ENCODE results near the gene USP11. TPM values are rescaled to one million over a fixed set of nuclear protein-coding genes. Genes with fewer than 3 reads are reported as not detected.

Gene USP11
- total and polyA plus RNA-seq, 4 donors = 22.9 to 74.8 (median 40.2) TPM

DNA sequence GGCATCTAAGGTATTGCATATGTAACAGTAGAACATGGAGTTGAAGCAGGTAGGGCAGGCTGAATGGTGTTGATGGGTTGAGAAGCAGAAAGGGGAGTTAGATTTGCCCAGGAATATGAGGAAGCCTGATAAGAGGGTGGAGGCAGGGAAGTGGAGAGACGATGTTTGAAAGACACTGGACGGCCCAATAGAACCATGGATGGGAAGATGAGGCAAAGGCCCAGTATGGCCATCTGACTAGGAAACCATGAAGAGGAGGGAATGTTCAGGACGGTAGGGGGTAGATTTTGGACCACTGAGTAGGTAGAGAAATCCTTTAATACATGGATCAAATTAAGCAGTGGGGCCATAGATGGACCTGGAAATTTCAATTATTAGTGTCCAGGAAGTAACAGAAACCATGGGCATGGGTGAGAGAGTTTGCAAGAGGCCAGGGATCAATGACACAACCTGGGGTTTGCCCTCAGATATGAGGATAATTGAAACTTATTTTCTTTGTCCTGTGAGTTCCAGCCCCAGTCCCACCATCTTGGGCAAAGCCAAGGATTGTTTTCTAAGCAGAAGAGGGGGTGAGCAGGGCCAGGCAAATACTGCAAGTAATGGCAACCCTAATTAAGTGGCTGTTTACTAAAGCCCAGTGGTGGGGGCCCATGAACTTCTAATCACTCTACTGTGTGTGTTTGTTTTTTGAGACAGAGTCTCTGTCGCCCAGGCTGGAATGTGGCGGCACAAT lies 2.5 kb upstream of the USP11 start:
- DNase-seq (no peak), ATAC-seq (ENCODE audit: insufficient read depth, low FRiP score) (no peak)
- WGBS, 2 donors = 86 to 87% methylated on average over 5 of the region's 5 CpGs

DNA sequence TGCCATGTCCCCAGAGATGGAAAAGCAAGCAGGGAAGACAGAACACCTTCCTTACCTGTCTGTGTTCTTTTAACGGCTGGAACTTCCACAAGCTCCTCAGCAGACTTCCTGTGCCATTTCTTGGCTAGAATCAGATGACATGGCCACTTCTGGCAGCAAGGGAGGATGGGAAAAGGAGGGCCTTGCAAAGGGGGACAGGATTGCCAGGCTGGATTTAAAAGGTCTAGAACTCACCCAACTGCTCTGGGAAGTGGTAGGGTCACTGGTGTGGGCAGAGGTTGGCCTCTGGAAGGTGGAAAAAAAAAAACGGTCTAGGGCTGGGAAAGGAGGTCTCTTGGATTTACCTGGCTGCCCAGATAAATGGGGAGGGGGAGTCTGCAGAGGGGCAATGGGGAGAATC lies 1.6 kb upstream of the USP11 start:
- ATAC-seq (ENCODE audit: insufficient read depth, low FRiP score) (no peak), DNase-seq (no peak)
- Histone ChIP-seq H3K9me3 (ENCODE audit: control insufficient read depth in 4 of 4, insufficient read depth in 3 of 4, low read length in 3 of 4) (peaks cover 0 to 1% (median 0%) of the 10 kb centered on the region in 4 donors), H3K27ac (ENCODE audit: low read depth in 1 of 2, low read length in 1 of 2) (no peak overlapping the region), H3K9ac (ENCODE audit: insufficient read depth in 1 of 2, low read length in 2 of 2) (no peak overlapping the region), H3K27me3 (ENCODE audit: control insufficient read depth in 3 of 3, insufficient read depth in 3 of 3, low read length in 2 of 3) (peaks cover 0 to 14% (median 12%) of the 10 kb centered on the region in 3 donors), H3K4me3 (no peak overlapping the region), H3K4me1 (ENCODE audit: control insufficient read depth in 5 of 5, insufficient read depth in 5 of 5, low read length in 5 of 5) (peaks cover 0 to 4% (median 0%) of the 10 kb centered on the region in 5 donors), H3K36me3 (ENCODE audit: control insufficient read depth in 4 of 4, insufficient read depth in 4 of 4, low read length in 4 of 4) (peaks cover 6 to 18% (median 9%) of the 10 kb centered on the region in 4 donors)
- TF ChIP-seq, protein P1, sequence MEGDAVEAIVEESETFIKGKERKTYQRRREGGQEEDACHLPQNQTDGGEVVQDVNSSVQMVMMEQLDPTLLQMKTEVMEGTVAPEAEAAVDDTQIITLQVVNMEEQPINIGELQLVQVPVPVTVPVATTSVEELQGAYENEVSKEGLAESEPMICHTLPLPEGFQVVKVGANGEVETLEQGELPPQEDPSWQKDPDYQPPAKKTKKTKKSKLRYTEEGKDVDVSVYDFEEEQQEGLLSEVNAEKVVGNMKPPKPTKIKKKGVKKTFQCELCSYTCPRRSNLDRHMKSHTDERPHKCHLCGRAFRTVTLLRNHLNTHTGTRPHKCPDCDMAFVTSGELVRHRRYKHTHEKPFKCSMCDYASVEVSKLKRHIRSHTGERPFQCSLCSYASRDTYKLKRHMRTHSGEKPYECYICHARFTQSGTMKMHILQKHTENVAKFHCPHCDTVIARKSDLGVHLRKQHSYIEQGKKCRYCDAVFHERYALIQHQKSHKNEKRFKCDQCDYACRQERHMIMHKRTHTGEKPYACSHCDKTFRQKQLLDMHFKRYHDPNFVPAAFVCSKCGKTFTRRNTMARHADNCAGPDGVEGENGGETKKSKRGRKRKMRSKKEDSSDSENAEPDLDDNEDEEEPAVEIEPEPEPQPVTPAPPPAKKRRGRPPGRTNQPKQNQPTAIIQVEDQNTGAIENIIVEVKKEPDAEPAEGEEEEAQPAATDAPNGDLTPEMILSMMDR (IDR thresholded peaks at IDR 0.05; ENCODE audit: control extremely low read depth, extremely low read depth) = no peak
- WGBS, 2 donors = 67 to 70% methylated on average over 2 of the region's 2 CpGs

More for the DNA sequence above, 2.5 kb upstream of the USP11 start:
- Histone ChIP-seq H3K9ac (ENCODE audit: insufficient read depth in 1 of 2, low read length in 2 of 2) (no peak overlapping the region), H3K4me1 (ENCODE audit: control insufficient read depth in 5 of 5, insufficient read depth in 5 of 5, low read length in 5 of 5) (peaks cover 0 to 3% (median 0%) of the 10 kb centered on the region in 5 donors), H3K27ac (ENCODE audit: low read depth in 1 of 2, low read length in 1 of 2) (no peak overlapping the region), H3K27me3 (ENCODE audit: control insufficient read depth in 3 of 3, insufficient read depth in 3 of 3, low read length in 2 of 3) (peaks cover 0 to 7% (median 7%) of the 10 kb centered on the region in 3 donors), H3K4me3 (no peak overlapping the region), H3K36me3 (ENCODE audit: control insufficient read depth in 4 of 4, insufficient read depth in 4 of 4, low read length in 4 of 4) (peaks cover 10 to 25% (median 15%) of the 10 kb centered on the region in 4 donors), H3K9me3 (ENCODE audit: control insufficient read depth in 4 of 4, insufficient read depth in 3 of 4, low read length in 3 of 4) (peaks cover 0 to 4% (median 0%) of the 10 kb centered on the region in 4 donors)
- TF ChIP-seq, protein P1 (IDR thresholded peaks at IDR 0.05; ENCODE audit: control extremely low read depth, extremely low read depth) = no peak

DNA sequence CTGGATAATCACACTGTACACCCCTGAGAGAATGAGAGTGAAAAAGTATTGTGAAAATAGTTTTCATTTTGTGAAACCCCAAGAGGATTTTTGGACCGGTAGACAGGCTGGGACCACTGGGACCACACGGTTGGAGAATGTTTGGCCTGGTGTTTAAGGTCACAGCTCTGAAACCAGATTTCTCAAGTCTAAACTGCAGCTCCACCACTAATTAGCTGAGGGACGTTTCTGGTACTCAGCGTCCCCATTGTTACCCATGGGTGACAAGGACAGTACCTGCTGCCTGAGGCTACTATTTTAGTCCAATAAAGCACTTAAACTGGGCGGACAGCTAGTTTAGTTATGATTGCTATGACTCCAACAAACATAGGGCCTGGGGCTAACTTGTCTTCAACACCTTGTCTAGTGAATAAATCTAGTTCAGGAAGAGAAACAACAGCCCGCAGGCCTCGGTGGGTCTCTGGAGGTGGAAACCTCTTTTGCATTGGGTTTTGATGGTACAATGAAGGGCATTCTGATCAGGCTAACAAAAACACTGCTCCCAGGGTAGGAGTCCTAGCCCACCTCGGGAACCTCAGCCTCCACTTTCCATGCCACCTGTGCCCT lies 509 bp upstream of the USP11 start:
- Histone ChIP-seq H3K4me1 (ENCODE audit: control insufficient read depth in 5 of 5, insufficient read depth in 5 of 5, low read length in 5 of 5) (peaks cover 0 to 4% (median 0%) of the 10 kb centered on the region in 5 donors), H3K36me3 (ENCODE audit: control insufficient read depth in 4 of 4, insufficient read depth in 4 of 4, low read length in 4 of 4) (peaks cover 3 to 10% (median 4%) of the 10 kb centered on the region in 4 donors), H3K9ac (ENCODE audit: insufficient read depth in 1 of 2, low read length in 2 of 2) (peak overlapping the region; percentile 77 to 79), H3K4me3 (peak overlapping the region; percentile 59), H3K27me3 (ENCODE audit: control insufficient read depth in 3 of 3, insufficient read depth in 3 of 3, low read length in 2 of 3) (peaks cover 0 to 21% (median 14%) of the 10 kb centered on the region in 3 donors), H3K9me3 (ENCODE audit: control insufficient read depth in 4 of 4, insufficient read depth in 3 of 4, low read length in 3 of 4) (peaks cover 0 to 1% (median 0%) of the 10 kb centered on the region in 4 donors), H3K27ac (ENCODE audit: low read depth in 1 of 2, low read length in 1 of 2) (peak overlapping the region; percentile 97 to 98)
- TF ChIP-seq, protein P1 (IDR thresholded peaks at IDR 0.05; ENCODE audit: control extremely low read depth, extremely low read depth) = no peak
- DNase-seq (no peak), ATAC-seq (ENCODE audit: insufficient read depth, low FRiP score) (no peak)
- WGBS, 2 donors = 63 to 71% methylated on average over 8 of the region's 8 CpGs
